Urothelium cell line (cell line): Measurements from ENCODE around the gene RILP.
A peak's percentile ranks its signal among the peaks of the same experiment; 100 is the strongest.

Experiments used
- DNase-seq: peaks from one replicate; pipeline ENCODE4 v3.0.0; 2011; ENCODE audit warnings: low spot score, mixed read lengths
- FAIRE-seq: peaks from 2 replicates; lab custom pipeline; 2011; peaks lifted over from hg19 to GRCh38; lab: Jason Lieb, UNC

RILP gene

GRCh38 chr17:1648173-1648962 is 1.3 kb downstream of the RILP start:
- DNase-seq (no peak), FAIRE-seq (no peak)

GRCh38 chr17:1647802-1648171 is 1.9 kb downstream of the RILP start:
- FAIRE-seq (no peak), DNase-seq (no peak)

DNA sequence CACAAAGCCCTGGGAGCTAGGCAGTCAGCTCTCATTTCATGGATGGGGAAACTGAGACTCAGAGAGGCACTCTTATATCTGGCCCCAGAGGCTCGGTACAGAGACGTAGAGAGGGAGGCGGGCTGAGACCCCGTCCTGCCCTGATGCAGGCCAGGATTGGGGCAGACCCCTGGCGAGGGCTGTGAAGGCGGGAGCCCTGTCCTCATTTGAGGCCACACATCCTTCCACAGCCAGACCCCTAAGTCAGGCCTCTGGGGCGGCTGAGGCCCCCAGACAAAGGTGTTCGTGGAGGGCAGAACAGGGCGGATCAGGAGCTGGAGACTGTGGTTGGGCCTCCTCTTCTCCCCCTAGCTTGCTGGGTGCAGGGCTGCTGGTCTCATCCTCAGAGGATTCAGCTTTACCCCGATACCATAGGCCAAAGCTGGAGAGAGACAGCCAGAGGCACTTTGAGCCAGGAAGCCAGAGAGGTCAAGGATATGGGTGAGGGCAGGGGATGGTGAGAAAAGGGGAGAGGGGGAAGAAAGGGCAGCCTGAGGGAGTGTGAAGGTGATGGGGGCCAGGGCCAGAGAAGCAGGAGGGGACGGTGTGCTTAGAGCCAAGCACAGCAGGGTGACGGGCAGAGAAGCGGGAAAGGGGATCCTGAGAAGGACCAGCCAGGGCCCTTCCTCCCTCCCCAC is 3.3 kb downstream of the RILP start:
- DNase-seq: no peak
- no peak for FAIRE-seq

- DNase-seq (no peak), FAIRE-seq (no peak)
These were observed 4.2 kb downstream of the RILP start, which contains the start of gene SCARF1 for GRCh38 chr17:1645207-1646171. Gene SCARF1 (minus strand): TSS chr17:1645732. CDS start chr17:1645697, 35 bp downstream.

- no peak for FAIRE-seq
These were observed 5.0 kb downstream of the RILP start for GRCh38 chr17:1644493-1645206.

DNA sequence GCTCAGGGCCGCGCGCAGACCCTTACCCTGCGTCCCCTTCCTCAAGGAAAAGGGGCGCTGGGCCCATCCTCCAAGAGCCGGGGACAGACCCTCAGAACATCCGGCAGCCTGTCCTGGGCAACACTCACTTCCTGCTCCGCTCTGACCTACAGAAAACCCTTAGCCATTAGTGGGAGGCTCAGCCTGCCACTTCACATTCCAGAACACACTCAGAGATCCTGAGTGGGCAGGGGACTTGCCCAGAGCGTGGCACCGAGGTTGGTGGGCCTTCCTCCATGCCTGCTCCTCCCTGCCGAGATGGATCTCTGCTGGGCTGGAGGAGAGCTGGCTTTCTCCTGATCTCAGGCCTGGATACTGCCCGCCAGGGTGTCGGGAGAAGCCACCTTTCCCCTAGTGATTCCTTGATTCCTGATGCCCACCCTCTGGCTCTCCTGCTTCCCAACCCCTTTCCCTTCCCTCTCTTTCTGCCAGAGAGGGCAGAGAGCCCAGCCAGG is 5.6 kb downstream of the RILP start:
- no peak for DNase-seq
- no peak for FAIRE-seq

More at GRCh38 chr17:1644493-1645206, 5.0 kb downstream of the RILP start:
- peak; percentile 70 for DNase-seq

- DNase-seq (no peak), FAIRE-seq (no peak)
These were observed 6.2 kb downstream of the RILP start for GRCh38 chr17:1643293-1643998.

- FAIRE-seq (no peak), DNase-seq (no peak)
These were observed 8.6 kb downstream of the RILP start for GRCh38 chr17:1641065-1641403.

GRCh38 chr17:1640329-1641064 is 9.2 kb downstream of the RILP start:
- FAIRE-seq: no peak

DNA sequence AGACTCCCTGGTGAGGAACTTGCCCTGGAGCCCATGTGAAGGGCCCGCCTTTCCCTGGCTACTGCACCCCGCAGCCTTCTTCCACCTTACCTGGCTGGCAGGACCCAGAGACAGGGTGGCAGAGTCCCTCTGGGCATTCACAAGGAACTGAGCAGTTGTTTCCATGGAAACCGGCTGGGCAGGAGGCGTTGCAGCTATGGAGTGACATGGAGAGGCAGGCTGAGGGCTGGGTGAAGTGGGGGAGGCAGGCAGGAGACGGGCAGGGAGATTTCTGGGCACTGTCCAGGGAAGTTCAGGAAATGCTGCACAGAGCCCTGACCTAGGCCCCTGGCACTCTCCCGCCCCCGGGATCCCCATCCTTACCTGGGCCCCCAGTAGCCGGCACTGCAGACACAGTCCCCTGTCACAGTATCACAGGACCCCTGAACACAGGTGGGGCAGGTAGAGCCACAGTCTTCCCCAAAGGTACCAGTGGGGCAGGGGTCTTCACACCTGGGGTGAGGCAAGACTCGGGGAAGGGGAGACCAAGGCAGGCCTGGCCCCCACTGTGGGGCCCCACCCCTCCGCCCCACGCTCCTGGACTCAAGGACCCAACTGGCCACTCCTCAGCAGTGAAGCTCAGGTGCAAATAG is 10.0 kb downstream of the RILP start:
- DNase-seq (no peak), FAIRE-seq (no peak)

More at GRCh38 chr17:1640329-1641064, 9.2 kb downstream of the RILP start:
- no peak for DNase-seq

DNA sequence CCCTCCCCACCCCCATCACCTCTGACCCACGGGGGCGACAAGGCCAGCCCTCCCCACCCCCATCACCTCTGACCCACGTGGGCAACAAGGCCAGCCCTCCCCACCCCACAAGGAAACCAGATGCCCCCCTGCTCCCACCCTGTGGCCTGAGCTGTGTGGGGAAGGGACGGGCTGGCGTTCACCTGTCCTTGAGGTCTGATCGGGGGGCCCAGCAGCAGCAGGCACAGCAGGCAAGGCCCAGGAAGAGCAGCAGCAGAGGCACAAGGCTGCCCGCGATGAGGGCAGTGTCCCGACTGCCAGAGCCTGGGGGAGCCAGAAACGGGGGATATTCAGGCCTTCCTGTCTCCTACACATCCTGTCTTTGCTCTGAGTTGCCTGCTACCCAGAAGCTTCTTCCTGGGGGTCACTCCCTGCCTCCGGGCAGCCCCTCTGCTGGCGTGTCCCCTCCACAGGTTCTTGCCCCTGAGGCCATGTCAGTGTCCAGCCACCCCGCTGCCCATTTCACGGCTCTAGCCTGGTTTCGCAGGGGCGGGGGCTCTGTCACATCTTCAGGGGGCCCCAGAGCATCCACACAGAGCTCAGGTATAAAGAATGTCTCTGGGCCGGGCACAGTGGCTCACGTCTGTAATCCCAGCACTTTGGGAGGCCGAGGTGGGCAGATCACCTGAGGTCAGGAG is 10.9 kb downstream of the RILP start:
- DNase-seq (no peak), FAIRE-seq (no peak)

DNA sequence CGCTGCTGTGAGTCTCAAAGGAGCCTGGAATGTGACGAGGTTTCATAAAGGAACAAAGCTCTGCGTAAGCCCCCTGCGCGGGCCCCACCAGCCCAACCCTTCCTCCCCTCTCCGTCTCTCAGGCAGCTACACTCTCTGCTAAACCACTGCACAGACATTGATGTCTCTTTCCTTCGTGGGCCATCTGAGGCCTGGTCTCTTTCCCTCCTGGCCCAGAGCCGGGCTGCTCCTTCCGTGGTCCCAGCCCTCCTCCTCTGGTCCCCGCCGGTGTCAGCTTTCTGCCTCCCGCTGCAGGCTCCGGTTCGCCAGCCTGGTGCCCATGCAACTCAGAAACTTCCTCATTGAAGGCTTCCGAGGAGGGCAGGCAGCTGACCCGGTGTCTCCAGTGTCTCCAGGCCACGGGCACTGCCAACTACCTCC is 11.5 kb downstream of the RILP start:
- FAIRE-seq (no peak), DNase-seq (no peak)

DNA sequence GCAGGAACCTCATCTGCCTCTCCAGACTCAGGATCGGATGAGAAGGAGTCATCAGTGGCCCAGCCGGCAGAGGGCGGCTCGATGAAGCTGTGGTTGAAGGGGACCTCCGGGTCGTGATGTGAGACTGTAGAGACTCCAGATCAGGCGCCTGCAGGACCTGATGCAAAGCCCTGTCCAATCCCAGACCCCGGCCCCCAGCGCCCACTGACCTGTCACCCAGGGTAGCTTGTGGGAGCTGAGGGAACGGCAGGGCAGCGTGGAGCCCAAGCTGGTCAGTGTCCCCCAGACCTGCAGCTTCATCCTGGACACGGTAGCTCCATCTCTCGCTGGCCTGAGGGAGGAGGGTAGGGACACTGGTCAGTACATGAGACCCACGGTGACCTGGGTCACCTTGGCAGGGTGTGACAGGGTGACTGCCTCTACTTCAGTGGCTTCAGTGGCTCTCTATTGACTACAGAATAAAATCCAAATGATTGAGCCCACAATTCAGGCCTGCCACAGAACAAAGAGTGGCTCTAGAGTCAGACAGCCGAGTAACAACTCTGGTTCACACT is 12.9 kb downstream of the RILP start:
- no peak for FAIRE-seq
- no peak for DNase-seq

- no peak for FAIRE-seq
- no peak for DNase-seq
These were observed 13.8 kb downstream of the RILP start for GRCh38 chr17:1635675-1636465.

DNA sequence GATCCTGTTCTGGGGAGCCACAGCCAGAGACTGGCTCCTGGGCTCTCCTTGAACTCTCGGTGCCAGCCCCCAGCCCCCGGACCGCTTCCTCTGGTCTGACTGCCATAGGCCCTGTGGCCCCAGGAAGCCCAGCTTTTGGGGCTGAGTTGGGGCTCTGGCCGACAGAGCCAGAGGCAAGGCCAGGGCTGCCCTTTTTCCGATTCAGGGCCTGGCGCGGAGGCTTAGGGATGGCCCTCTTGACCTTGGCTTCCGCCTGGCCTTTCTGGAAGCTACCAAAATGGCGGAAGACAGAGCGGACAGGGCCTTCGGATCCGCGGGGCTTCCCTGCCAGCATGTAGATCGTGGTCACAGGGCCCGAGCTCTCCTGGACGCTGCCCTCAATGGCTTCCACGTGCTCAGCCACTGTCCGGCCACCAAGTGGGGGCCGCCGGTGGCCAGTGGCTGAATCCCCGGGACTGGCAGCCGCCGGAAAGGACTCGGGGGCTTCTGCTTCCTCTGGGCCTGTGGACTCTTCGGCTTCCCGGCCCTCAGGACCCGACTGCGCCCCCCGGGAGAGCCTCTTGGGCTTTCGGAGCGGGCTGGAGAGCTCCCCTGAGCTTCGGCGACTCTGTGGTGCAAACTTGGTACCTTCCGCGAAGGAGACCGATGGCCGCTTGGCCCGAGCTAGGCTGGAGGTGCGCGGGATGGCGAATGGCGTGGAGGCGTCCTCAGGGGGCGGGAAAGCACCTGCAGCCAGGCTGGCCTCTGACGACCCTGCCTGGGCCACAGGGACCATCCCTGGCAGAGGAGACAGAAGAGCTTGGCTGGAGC is 14.6 kb downstream of the RILP start:
- no peak for FAIRE-seq

GRCh38 chr17:1630662-1631061 is 19.0 kb downstream of the RILP start:
- no peak for FAIRE-seq

More for the DNA sequence above, 14.6 kb downstream of the RILP start:
- no peak for DNase-seq

More at GRCh38 chr17:1630662-1631061, 19.0 kb downstream of the RILP start:
- no peak for DNase-seq
